ENCODE measurements around the gene NCOA1. TPM values are rescaled to one million over a fixed set of nuclear protein-coding genes. Genes with fewer than 3 reads are reported as not detected.
"Not testable (repeated sequence)": the region's sequence is repeated elsewhere in the genome, so short reads cannot be mapped to it uniquely, and the experiment has no call there.

NCOA1 gene
- total and polyA plus RNA-seq, 7 donors = 12.8 to 78.1 (median 44.2) TPM

GRCh38 chr2:24466871-24467870, 23.9 kb upstream of the NCOA1 start:
- H3K27ac ChIP-seq = no peak overlapping the region
- H3K27me3 ChIP-seq (ENCODE audit: insufficient read depth in 3 of 3, low read length in 2 of 3) = no peaks in the 10 kb centered on the region
- DNase-seq (no peak), ATAC-seq (no peak)
- no peaks in the 10 kb centered on the region for H3K9me3 ChIP-seq
- TF ChIP-seq CTCF (IDR thresholded peaks at IDR 0.05) = no peak
- H3K4me1 ChIP-seq = no peaks in the 10 kb centered on the region
- H3K4me3 ChIP-seq = no peak overlapping the region
- intact Hi-C loops (cut with DNase I) = no loop called here
- no peaks in the 10 kb centered on the region for H3K36me3 ChIP-seq (ENCODE audit: insufficient read depth in 1 of 2, low read depth in 1 of 2)
- WGBS, 3 donors = 86 to 89% (median 88%) methylated on average over 7 of the region's 7 CpGs

- H3K27ac ChIP-seq; intact Hi-C loops (cut with DNase I); H3K36me3 ChIP-seq (ENCODE audit: insufficient read depth in 1 of 2, low read depth in 1 of 2); DNase-seq; H3K27me3 ChIP-seq (ENCODE audit: insufficient read depth in 3 of 3, low read length in 2 of 3); ATAC-seq; H3K4me1 ChIP-seq; H3K4me3 ChIP-seq; H3K9me3 ChIP-seq: not testable (repeated sequence)
- 85 to 93% (median 87%) methylated on average over 1 of the region's 1 CpG for WGBS, 3 donors
These were observed 22.6 kb upstream of the NCOA1 start for GRCh38 chr2:24468453-24468852.

GRCh38 chr2:24469148-24469650, 21.9 kb upstream of the NCOA1 start:
- WGBS, 3 donors = 55 to 78% (median 73%) methylated on average over 2 of the region's 2 CpGs
- intact Hi-C loops (cut with DNase I) = no loop called here
- Histone ChIP-seq H3K27ac (no peak overlapping the region), H3K27me3 (ENCODE audit: insufficient read depth in 3 of 3, low read length in 2 of 3) (no peaks in the 10 kb centered on the region), H3K4me3 (no peak overlapping the region), H3K36me3 (ENCODE audit: insufficient read depth in 1 of 2, low read depth in 1 of 2) (no peaks in the 10 kb centered on the region), H3K9me3 (no peaks in the 10 kb centered on the region), H3K4me1 (no peaks in the 10 kb centered on the region)
- ATAC-seq (no peak), DNase-seq (no peak)
- no peak for TF ChIP-seq CTCF (IDR thresholded peaks at IDR 0.05)

- no peaks in the 10 kb centered on the region for H3K36me3 ChIP-seq (ENCODE audit: insufficient read depth in 1 of 2, low read depth in 1 of 2)
- ATAC-seq (no peak), DNase-seq (no peak)
- no peak overlapping the region for H3K4me3 ChIP-seq
- 62 to 71% (median 64%) methylated on average over 5 of the region's 5 CpGs for WGBS, 3 donors
- no peaks in the 10 kb centered on the region for H3K4me1 ChIP-seq
- no peak overlapping the region for H3K27ac ChIP-seq
- no peaks in the 10 kb centered on the region for H3K9me3 ChIP-seq
- H3K27me3 ChIP-seq (ENCODE audit: insufficient read depth in 3 of 3, low read length in 2 of 3) = no peaks in the 10 kb centered on the region
- no peak for TF ChIP-seq CTCF (IDR thresholded peaks at IDR 0.05)
- intact Hi-C loops (cut with DNase I) = no loop called here
These were observed 19.4 kb upstream of the NCOA1 start for GRCh38 chr2:24471662-24472061.

- Histone ChIP-seq H3K4me3 (no peak overlapping the region), H3K27ac (no peak overlapping the region), H3K27me3 (ENCODE audit: insufficient read depth in 3 of 3, low read length in 2 of 3) (no peaks in the 10 kb centered on the region), H3K9me3 (no peaks in the 10 kb centered on the region), H3K4me1 (no peaks in the 10 kb centered on the region), H3K36me3 (ENCODE audit: insufficient read depth in 1 of 2, low read depth in 1 of 2) (no peaks in the 10 kb centered on the region)
- WGBS, 3 donors = 33 to 100% (median 100%) methylated on average over 1 of the region's 1 CpG
- no peak for TF ChIP-seq CTCF (IDR thresholded peaks at IDR 0.05)
- intact Hi-C loops (cut with DNase I) = no loop called here
- DNase-seq (no peak), ATAC-seq (no peak)
These were observed 18.6 kb upstream of the NCOA1 start for GRCh38 chr2:24472416-24472815.
